Retina (tissue), 1 donor: ENCODE data around the gene STRIP2.
"Not testable (repeated sequence)": the region's sequence is repeated elsewhere in the genome, so short reads cannot be mapped to it uniquely, and the experiment has no call there.

Experiments used
- DNase-seq: peaks from one replicate; pipeline ENCODE4 v3.0.0-alpha.2; 2016

The STRIP2 gene

GRCh38 chr7:129534558-129535274 is 100.5 kb downstream of the STRIP2 start:
- not testable (repeated sequence) for DNase-seq

DNA sequence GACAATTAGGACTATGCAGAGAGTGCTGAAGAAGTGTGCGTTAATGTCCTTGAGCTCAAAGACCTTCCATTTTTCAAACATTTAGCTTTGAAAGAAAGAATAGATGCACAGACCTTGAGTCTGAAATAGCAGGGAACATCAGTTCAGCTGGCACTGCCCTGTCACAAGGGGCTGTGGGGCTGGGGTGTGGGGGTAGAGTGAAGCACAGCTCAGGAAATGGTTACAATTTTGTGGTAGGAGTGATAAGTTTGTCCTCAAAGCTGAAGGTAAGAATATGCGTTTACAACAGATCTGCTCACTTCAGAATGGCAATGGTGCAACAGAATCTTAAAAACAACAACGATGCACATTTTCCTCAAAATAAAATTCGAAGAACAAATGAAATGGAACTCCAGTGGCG is 101.7 kb downstream of the STRIP2 start:
- DNase-seq: no peak

DNA sequence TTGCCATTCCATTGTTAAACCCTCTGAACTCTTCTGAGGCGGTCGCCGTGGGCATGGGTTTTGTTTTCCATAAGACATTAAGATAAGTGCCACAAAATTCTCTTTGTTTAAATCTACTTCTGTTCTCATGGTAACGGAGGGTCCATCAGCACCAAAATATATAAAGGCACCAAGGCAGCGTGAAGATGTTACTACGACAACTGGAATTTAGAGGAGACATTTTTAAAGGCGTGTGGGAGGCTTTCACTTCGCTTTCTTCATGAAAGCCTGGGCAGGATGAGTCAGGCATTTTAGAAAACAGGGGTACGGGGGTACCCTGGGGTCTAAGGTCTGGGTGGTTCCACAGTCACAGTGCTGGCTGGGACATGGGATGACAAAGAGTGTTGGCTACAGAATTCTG is 102.1 kb downstream of the STRIP2 start:
- DNase-seq: no peak
